ENCODE measurements around the gene MAP4K3. TPM values are rescaled to one million over a fixed set of nuclear protein-coding genes. Genes with fewer than 3 reads are reported as not detected.

MAP4K3 gene
- total RNA-seq, 1 donor from 2014 or later = 48.1 TPM

GRCh38 chr2:39447266-39448168 lies 10.4 kb upstream of the MAP4K3 start:
- Mint-ChIP-seq H3K27me3 (ENCODE audit: unreplicated experiment) (no peaks in the 10 kb centered on the region), H3K27ac (ENCODE audit: unreplicated experiment) (no peak overlapping the region), H3K4me1 (ENCODE audit: low read depth, unreplicated experiment) (no peaks in the 10 kb centered on the region), H3K36me3 (ENCODE audit: unreplicated experiment) (no peaks in the 10 kb centered on the region), H3K4me3 (ENCODE audit: unreplicated experiment) (no peak overlapping the region), H3K9me3 (ENCODE audit: unreplicated experiment) (peaks cover 3% of the 10 kb centered on the region)
- TF ChIP-seq, protein P1, sequence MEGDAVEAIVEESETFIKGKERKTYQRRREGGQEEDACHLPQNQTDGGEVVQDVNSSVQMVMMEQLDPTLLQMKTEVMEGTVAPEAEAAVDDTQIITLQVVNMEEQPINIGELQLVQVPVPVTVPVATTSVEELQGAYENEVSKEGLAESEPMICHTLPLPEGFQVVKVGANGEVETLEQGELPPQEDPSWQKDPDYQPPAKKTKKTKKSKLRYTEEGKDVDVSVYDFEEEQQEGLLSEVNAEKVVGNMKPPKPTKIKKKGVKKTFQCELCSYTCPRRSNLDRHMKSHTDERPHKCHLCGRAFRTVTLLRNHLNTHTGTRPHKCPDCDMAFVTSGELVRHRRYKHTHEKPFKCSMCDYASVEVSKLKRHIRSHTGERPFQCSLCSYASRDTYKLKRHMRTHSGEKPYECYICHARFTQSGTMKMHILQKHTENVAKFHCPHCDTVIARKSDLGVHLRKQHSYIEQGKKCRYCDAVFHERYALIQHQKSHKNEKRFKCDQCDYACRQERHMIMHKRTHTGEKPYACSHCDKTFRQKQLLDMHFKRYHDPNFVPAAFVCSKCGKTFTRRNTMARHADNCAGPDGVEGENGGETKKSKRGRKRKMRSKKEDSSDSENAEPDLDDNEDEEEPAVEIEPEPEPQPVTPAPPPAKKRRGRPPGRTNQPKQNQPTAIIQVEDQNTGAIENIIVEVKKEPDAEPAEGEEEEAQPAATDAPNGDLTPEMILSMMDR (IDR thresholded peaks at IDR 0.05; ENCODE audit: partially characterized antibody, unreplicated experiment) = no peak
- DNase-seq = no peak

- Mint-ChIP-seq H3K27me3 (ENCODE audit: unreplicated experiment) (no peaks in the 10 kb centered on the region), H3K9me3 (ENCODE audit: unreplicated experiment) (peaks cover 3% of the 10 kb centered on the region), H3K4me1 (ENCODE audit: low read depth, unreplicated experiment) (no peaks in the 10 kb centered on the region), H3K4me3 (ENCODE audit: unreplicated experiment) (no peak overlapping the region), H3K27ac (ENCODE audit: unreplicated experiment) (no peak overlapping the region), H3K36me3 (ENCODE audit: unreplicated experiment) (no peaks in the 10 kb centered on the region)
- DNase-seq = no peak
- TF ChIP-seq, protein P1 (IDR thresholded peaks at IDR 0.05; ENCODE audit: partially characterized antibody, unreplicated experiment) = no peak
Measured at GRCh38 chr2:39445934-39446333, 8.8 kb upstream of the MAP4K3 start.

- DNase-seq = no peak
- Mint-ChIP-seq H3K27me3 (ENCODE audit: unreplicated experiment) (no peaks in the 10 kb centered on the region), H3K4me3 (ENCODE audit: unreplicated experiment) (no peak overlapping the region), H3K9me3 (ENCODE audit: unreplicated experiment) (peaks cover 5% of the 10 kb centered on the region), H3K36me3 (ENCODE audit: unreplicated experiment) (no peaks in the 10 kb centered on the region), H3K4me1 (ENCODE audit: low read depth, unreplicated experiment) (no peaks in the 10 kb centered on the region), H3K27ac (ENCODE audit: unreplicated experiment) (no peak overlapping the region)
- TF ChIP-seq, protein P1 (IDR thresholded peaks at IDR 0.05; ENCODE audit: partially characterized antibody, unreplicated experiment) = no peak
Measured at GRCh38 chr2:39443009-39443408, 5.9 kb upstream of the MAP4K3 start.

DNA sequence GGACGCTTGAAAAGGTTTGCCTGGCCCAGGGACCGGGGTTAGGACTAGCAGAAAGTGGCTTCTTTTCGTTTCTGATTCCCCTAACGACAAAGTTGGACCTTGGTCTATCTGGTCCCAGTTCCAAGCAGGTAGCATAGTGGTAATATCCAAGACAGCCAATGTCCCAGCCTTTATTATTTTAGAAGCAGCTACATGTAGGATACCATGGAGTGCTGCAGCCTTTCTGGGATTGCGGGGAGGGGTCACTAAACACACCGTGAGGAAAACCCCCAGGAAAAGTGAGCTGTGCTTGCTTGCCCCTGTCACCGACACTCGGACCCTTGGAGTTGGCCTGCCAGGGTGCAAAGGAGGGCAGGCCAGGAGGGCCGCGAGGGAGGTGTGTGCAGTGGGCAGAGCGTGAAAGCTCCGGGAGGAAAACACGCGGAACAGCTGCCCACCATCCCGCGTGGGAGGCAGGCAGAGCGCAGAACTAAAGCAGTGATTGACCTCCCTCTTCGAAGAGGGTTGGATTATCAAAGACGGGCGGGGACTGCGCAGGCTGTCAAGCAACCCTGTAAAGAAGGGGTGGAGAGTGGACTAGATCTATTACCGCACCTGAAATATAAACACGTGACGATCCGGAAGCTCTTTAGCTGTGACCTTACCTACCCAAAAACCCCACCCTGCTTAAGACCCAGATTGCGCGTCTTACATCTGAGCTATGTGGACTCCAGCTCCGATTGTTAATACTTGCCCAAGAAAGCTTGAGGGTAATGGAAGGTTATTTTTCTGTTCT lies 624 bp upstream of the MAP4K3 start:
- Mint-ChIP-seq H3K36me3 (ENCODE audit: unreplicated experiment) (no peaks in the 10 kb centered on the region), H3K4me1 (ENCODE audit: low read depth, unreplicated experiment) (peaks cover 22% of the 10 kb centered on the region), H3K27ac (ENCODE audit: unreplicated experiment) (no peak overlapping the region), H3K27me3 (ENCODE audit: unreplicated experiment) (peaks cover 3% of the 10 kb centered on the region), H3K4me3 (ENCODE audit: unreplicated experiment) (peak overlapping the region; percentile 82), H3K9me3 (ENCODE audit: unreplicated experiment) (peaks cover 6% of the 10 kb centered on the region)
- peak; percentile 27 for DNase-seq
- TF ChIP-seq, protein P1 (IDR thresholded peaks at IDR 0.05; ENCODE audit: partially characterized antibody, unreplicated experiment) = no peak
